Endothelial cell of umbilical vein (primary cell): ENCODE results near the gene SMIM10L2A.

Experiments
- POLR2A ChIP-seq: IDR thresholded peaks from 2 replicates; pipeline ENCODE4 v1.6.1; 2012; ENCODE audit warnings: low read depth, mild to moderate bottlenecking, control low read depth, low read length
- POLR2AphosphoS5 ChIP-seq: IDR thresholded peaks from 2 replicates; pipeline ENCODE4 v1.6.1; 2012; ENCODE audit warnings: low read depth, mild to moderate bottlenecking, control low read depth, low read length, moderate library complexity; ENCODE audit not compliant: insufficient read depth
- TF ChIP-seq, protein P1 (sequence below), 2 donors: IDR thresholded peaks; 1 replicate in 1 of 2; 2 replicates in 1 of 2; pipeline ENCODE4 v1.5.1; 2011; ENCODE audit warnings: low read length in 2 of 2, mild to moderate bottlenecking in 2 of 2, moderate library complexity in 2 of 2, control low read depth in 1 of 2, inconsistent platforms in 1 of 2, low read depth in 1 of 2; ENCODE audit not compliant: insufficient read depth in 1 of 2; ENCODE audit errors: extremely low read depth in 1 of 2

DNA sequence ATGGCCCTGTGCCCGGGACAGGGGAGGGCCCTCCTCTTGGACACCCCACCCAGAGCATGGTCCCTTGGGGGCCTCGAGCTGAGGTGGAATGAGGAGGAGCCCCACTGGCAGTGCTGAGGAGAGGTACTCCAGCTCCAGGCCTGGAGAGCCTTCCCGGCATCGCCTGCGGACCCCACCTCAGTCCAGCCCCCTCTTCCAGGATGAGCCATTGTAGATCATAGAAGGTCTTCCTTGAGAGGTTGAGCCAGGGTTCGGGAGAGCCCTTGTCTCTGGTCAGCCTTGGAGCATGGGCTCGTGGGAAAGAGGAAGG, 16.9 kb downstream of the SMIM10L2A start:
- TF ChIP-seq POLR2A (no peak), POLR2AphosphoS5 (no peak)
- TF ChIP-seq, protein P1, sequence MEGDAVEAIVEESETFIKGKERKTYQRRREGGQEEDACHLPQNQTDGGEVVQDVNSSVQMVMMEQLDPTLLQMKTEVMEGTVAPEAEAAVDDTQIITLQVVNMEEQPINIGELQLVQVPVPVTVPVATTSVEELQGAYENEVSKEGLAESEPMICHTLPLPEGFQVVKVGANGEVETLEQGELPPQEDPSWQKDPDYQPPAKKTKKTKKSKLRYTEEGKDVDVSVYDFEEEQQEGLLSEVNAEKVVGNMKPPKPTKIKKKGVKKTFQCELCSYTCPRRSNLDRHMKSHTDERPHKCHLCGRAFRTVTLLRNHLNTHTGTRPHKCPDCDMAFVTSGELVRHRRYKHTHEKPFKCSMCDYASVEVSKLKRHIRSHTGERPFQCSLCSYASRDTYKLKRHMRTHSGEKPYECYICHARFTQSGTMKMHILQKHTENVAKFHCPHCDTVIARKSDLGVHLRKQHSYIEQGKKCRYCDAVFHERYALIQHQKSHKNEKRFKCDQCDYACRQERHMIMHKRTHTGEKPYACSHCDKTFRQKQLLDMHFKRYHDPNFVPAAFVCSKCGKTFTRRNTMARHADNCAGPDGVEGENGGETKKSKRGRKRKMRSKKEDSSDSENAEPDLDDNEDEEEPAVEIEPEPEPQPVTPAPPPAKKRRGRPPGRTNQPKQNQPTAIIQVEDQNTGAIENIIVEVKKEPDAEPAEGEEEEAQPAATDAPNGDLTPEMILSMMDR (IDR thresholded peaks at IDR 0.05; ENCODE audit: extremely low read depth in 1 of 2, insufficient read depth in 1 of 2, low read depth in 1 of 2, low read length in 2 of 2): no peak
